Prostate gland (tissue), 2 donors: ENCODE data around the gene ABHD3. TPM values are rescaled to one million over a fixed set of nuclear protein-coding genes. Genes with fewer than 3 reads are reported as not detected.

Experiments
- microRNA counts, 2 donors: library from miRNA; unstranded; fragments of <30 nt; microRNA quantifications; one replicate each; lab custom pipeline; 2016 to 2017
- microRNA-seq: library from miRNA; unstranded; fragments of <30 nt; microRNA quantifications from one replicate; pipeline ENCODE4, GENCODE V29; 2016
- small RNA-seq, 2 donors: library from RNA; depleted of rRNA; stranded (forward); fragments of <200 nt; gene quantifications; one replicate each; pipeline ENCODE3, GENCODE V24; 2016
- total RNA-seq, 2 donors: library from RNA; depleted of rRNA; stranded (reverse); fragments of >200 nt; gene quantifications; one replicate each; pipeline ENCODE4 v1.1.0, GENCODE V29; 2016

Gene ABHD3
- total RNA-seq, 2 donors from 2014 or later, result 9.6 to 18.5 TPM

MicroRNAs encoded within 50 kb of the gene (microRNA counts, 767-probe panel; counts per million panel counts)
- microRNA hsa-miR-320c (lab: Ali Mortazavi, UCI), result 0 to 431 counts per million in 2 donors

Small RNA genes within 50 kb of the gene (microRNA-seq; reads per million reads assigned to microRNA genes)
- gene MIR320C1, result 4.4 reads per million, percentile 41 among the genes with 10 or more reads in this experiment

Small RNA genes within 50 kb of the gene (small RNA-seq; reads per million reads assigned to genes)
- gene MIR320C1 (0 reads per million in 2 donors), gene RF00019 (0 reads per million in 2 donors), gene RF01241 (0 reads per million in 2 donors)

Other genes starting within 250 kb of the ABHD3 start
- gene ESCO1, start 104.1 kb downstream of the ABHD3 start, total RNA-seq, result 10 to 100 TPM; 19.6 to 21.8 TPM
- gene SNRPD1, start 92.5 kb downstream of the ABHD3 start, total RNA-seq, result 1 to 10 TPM; 6.0 TPM
- 10 to 100 TPM; 30.0 to 34.7 TPM for gene MIB1, start 36.0 kb upstream of the ABHD3 start, total RNA-seq